Mesodermal cell (in vitro differentiated cells): ENCODE measurements around the gene KRTAP3-2.

Experiments
- H3K27ac ChIP-seq: 2 replicates; pipeline ENCODE4 v1.7.0; 2013; ENCODE audit warnings: mild to moderate bottlenecking, low read depth, low read length, moderate library complexity; ENCODE audit not compliant: severe bottlenecking
- H3K36me3 ChIP-seq: 2 replicates; pipeline ENCODE4 v1.7.1; 2013; ENCODE audit warnings: mild to moderate bottlenecking, low read length, moderate library complexity; ENCODE audit not compliant: control insufficient read depth, insufficient read depth
- H3K4me1 ChIP-seq: one replicate; pipeline ENCODE4 v1.7.1; 2013; ENCODE audit warnings: mild to moderate bottlenecking, low read length; ENCODE audit not compliant: insufficient read depth, control insufficient read depth, poor library complexity, severe bottlenecking
- H3K4me3 ChIP-seq: 2 replicates; pipeline ENCODE4 v1.7.0; 2013; ENCODE audit warnings: low read length, control low read depth, mild to moderate bottlenecking; ENCODE audit not compliant: insufficient read depth, poor library complexity, severe bottlenecking; ENCODE audit errors: extremely low read depth
- H3K9me3 ChIP-seq: 2 replicates; pipeline ENCODE4 v1.7.1; 2013; ENCODE audit warnings: mild to moderate bottlenecking, low read length, moderate library complexity; ENCODE audit not compliant: control insufficient read depth
- WGBS, 2 experiments: methylation state at CpG; one replicate each; pipeline ENCODE4 v1.1.5; 2013; ENCODE audit warnings: missing lambda C conversion rate in 2 of 2; ENCODE audit not compliant: insufficient coverage in 2 of 2; 5-methylcytosine and 5-hydroxymethylcytosine counted together

KRTAP3-2 gene

DNA sequence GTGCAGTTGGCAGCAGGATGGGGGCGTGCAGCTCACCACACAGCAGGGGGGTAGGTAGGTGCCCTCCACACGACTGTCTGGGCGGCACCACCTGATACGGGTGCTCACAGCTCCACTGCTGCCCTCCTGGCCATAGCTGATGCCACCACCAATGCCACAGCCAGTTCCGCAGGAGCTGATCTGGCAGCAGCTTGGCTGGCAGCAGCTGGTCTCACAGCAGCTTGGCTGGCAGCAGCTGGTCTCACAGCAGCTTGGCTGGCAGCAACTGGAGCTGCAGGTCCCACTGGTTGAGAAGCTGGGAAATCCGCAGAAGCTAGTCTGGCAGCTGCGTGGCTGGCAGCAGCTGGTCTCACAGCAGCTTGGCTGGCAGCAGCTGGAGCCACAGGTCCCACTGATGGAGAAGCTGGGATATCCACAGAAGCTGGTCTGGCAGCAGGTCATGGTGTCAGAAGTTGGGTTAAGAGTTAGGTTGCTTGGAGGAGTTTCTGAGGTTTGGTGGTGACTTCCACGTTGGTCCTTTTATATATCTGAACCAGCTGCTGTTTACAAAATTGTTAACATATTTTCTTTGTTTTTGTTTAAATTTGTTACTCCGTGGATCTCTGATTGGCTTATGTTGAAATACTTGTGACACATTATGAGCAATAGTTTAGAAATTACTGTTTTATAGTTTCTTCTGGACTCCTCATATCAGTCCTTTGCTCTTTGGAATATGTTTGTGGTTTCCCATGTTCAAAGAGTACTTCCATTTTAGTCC lies 27.2 kb upstream of the KRTAP3-2 start, which contains the start of gene KRTAP1-5:
Gene KRTAP1-5, minus strand, starts transcription at position 494 of the 757 bp plus-strand sequence. Its CDS starts 53 bp downstream, at position 441.
- H3K4me3 ChIP-seq: no peak within 1 kb of the TSS
- H3K4me1 ChIP-seq: no peaks in the 10 kb centered on the region
- no peaks in the 10 kb centered on the region for H3K9me3 ChIP-seq
- 88 to 91% methylated on average over 7 of the region's 9 CpGs for WGBS, 2 experiments
- H3K36me3 ChIP-seq: no peaks in the 10 kb centered on the region
- no peak within 1 kb of the TSS for H3K27ac ChIP-seq

DNA sequence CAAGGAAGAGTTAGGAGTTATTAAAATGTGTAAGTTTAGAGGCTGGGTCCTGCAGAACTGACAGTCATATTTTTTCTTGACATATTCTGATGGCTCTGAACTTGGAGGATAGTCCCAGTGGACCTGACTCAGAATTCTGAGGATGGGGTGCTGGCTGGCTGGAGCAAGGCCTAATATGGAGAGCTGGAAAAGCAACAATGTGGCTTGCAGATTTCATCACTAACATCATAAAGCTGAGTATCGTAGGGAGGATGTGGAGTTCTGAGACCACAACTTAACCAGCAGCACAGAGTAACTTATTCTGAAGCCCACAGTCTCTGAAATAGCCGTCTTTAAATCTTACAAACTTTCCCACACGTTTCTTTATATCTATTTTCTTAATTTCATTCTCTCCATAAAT lies 25.0 kb upstream of the KRTAP3-2 start:
- Histone ChIP-seq H3K9me3 (no peaks in the 10 kb centered on the region), H3K27ac (no peak overlapping the region), H3K4me3 (no peak overlapping the region), H3K4me1 (no peaks in the 10 kb centered on the region), H3K36me3 (no peaks in the 10 kb centered on the region)
- WGBS, 2 experiments: 84 to 85% methylated on average over 3 of the region's 3 CpGs

DNA sequence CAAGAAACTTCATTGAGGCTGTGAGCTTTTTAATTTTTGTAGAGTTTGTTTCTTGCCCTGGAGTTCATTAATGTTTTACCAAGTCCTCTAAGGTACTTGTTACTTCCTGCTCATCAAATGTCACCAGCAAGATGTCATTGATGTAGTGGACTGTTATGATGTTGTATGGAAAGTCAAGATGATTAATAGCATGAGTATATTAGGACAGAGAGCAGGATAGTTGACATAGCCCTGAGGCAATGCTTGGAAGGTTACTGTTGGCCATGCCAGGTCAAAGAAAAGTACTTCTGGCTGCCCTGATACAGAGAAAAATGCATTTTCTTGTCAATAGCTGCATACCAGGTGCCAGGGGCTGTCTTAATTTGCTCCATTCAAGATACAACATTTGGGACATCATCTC lies 20.6 kb upstream of the KRTAP3-2 start:
- H3K4me1 ChIP-seq: no peaks in the 10 kb centered on the region
- no peak overlapping the region for H3K4me3 ChIP-seq
- H3K36me3 ChIP-seq: no peaks in the 10 kb centered on the region
- H3K27ac ChIP-seq: no peak overlapping the region
- no peaks in the 10 kb centered on the region for H3K9me3 ChIP-seq

DNA sequence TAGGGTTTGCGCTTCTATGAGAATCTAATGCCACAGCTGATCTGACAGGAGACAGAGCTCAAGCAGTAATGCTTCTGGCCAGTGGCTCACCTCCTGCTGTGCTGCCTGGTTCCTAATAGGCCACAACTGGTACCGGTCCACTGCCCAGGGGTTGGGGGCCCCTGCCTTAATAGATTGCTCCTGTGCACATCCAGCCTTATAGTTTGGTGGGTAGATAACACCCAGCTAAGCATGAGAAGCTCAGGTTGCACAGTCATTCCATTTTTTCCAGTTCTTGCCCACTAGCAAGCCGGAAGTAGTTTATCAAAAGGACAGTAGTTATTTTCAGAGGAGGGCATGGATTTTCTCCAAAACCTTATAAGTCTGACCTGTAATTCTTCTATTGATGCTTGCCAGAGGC lies 19.7 kb upstream of the KRTAP3-2 start:
- Histone ChIP-seq H3K36me3 (no peaks in the 10 kb centered on the region), H3K4me1 (no peaks in the 10 kb centered on the region), H3K27ac (no peak overlapping the region), H3K4me3 (no peak overlapping the region), H3K9me3 (no peaks in the 10 kb centered on the region)
- 80 to 85% methylated on average over 1 to 2 of the region's 3 CpGs for WGBS, 2 experiments

DNA sequence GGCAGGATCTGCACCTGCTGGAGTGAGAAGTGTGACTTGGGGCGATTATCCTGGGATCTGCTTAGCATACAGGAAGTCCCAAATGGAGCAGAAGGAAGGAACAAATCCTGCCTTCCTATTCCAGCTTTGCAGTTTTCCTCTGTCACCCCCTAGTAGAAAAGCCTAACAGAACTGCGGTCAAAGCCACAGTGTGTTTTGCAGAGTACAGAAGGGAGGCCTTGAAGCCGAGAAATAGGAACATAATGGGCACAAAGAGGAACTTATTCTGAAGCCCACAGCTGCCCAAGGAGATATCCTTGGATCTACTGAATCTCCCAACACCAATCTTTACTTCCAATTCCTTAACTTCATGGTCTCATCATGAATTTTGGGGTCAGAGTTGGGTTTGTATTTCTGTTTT lies 18.8 kb upstream of the KRTAP3-2 start:
- 60% methylated on average over 1 of the region's 3 CpGs; no CpG with 5 or more reads in 1 of the 2 experiments for WGBS, 2 experiments
- H3K9me3 ChIP-seq: no peaks in the 10 kb centered on the region
- H3K4me1 ChIP-seq: no peaks in the 10 kb centered on the region
- no peak overlapping the region for H3K4me3 ChIP-seq
- no peaks in the 10 kb centered on the region for H3K36me3 ChIP-seq
- no peak overlapping the region for H3K27ac ChIP-seq

DNA sequence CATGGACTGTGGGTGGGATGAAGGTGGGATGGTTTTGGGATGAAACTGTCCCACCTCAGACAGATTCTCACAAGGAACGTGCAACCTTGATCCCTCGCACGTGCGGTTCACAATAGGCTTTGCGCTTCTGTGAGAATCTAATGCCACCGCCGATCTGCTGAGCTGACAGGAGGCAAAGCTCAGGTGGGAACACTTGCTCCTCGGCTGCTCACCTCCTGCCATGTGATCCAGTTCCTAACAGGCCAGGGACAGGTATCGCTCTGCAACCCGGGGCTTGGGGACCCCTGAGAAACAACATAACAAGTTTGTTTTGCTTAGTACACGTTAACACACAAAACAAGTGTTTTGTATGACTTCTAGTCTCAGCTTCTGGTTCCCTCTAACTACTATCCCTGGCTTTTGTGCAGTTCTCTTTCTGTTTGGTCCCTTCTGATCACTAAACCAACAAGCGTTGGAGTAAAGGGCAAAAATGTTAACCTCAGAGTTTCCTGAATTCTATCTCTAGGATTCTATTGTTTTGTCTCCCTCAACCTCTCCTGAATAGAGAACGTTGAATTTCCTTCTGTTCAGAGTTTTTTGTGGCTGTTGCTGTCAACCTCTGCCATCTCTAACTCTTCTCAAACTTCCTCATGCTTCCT lies 17.0 kb upstream of the KRTAP3-2 start:
- Histone ChIP-seq H3K9me3 (no peaks in the 10 kb centered on the region), H3K4me1 (no peaks in the 10 kb centered on the region), H3K4me3 (no peak overlapping the region), H3K27ac (no peak overlapping the region), H3K36me3 (no peaks in the 10 kb centered on the region)
- WGBS, 2 experiments: 91 to 95% methylated on average over 12 to 13 of the region's 13 CpGs

DNA sequence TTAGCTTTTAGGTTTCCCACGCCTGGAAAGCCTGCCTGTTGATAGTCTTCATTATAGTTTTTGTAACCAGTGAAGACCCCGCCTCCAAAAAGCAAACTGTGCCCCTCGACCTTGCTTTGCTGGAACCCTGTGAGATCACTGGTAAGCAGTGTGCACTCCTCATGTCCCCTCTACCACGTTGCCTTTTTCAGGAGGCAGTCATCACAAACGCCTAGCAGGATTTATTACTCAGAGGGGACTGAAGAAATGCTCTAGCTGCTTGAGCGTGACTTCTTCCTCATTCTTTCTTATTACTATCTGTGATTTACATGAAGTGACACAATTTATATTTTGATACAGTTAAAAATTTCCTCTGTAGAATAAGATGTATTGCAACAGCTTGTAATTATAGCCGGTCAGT lies 15.7 kb upstream of the KRTAP3-2 start:
- no peak overlapping the region for H3K4me3 ChIP-seq
- H3K9me3 ChIP-seq: no peaks in the 10 kb centered on the region
- H3K4me1 ChIP-seq: no peaks in the 10 kb centered on the region
- H3K27ac ChIP-seq: no peak overlapping the region
- no peaks in the 10 kb centered on the region for H3K36me3 ChIP-seq
- 75 to 77% methylated on average over 3 to 6 of the region's 7 CpGs for WGBS, 2 experiments

DNA sequence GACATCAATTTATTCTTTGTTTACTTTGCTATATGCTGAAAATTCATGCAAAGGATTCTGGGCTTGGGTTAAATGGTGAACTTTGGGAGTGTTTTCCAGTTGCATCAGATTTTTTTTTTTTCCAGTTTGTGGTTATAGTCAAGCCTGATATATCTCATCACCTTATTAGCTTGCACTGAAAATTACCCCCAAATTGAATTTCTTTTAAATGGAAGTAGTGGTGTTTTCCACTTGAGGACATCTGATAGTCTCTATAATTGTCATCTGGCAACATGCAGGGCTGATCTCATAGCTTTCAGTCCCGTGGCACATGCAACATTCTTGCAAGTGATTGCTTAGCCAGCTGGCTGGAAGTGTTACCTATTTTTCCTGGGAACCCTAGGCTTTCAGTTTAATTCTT lies 13.9 kb upstream of the KRTAP3-2 start:
- Histone ChIP-seq H3K4me3 (no peak overlapping the region), H3K9me3 (no peaks in the 10 kb centered on the region), H3K36me3 (no peaks in the 10 kb centered on the region), H3K27ac (no peak overlapping the region), H3K4me1 (peaks cover 11% of the 10 kb centered on the region)
- WGBS, 2 experiments: 63% methylated on average over 1 of the region's 1 CpG; no CpG with 5 or more reads in 1 of the 2 experiments

DNA sequence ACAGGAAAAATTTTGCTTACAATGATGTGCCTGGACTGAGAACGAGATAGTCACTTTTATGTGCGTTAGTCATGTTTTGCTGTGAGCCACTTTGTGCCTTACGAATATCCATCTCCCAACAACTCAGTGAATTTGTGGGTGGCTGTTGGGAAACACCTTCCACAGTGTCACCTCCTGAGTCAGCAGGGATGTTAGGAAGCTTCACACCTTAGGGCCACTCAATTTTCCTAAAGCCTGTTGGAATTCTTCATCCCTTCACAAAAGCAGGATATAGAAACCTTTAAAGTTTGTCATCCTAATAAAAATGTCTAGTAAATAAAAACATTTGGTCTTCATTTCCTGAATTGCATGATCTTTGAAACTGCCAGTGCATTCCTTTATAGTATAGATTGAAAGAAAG lies 13.5 kb upstream of the KRTAP3-2 start:
- Histone ChIP-seq H3K4me3 (no peak overlapping the region), H3K36me3 (no peaks in the 10 kb centered on the region), H3K4me1 (peaks cover 11% of the 10 kb centered on the region), H3K27ac (no peak overlapping the region), H3K9me3 (no peaks in the 10 kb centered on the region)
- 97 to 100% methylated on average over 1 to 3 of the region's 3 CpGs for WGBS, 2 experiments

DNA sequence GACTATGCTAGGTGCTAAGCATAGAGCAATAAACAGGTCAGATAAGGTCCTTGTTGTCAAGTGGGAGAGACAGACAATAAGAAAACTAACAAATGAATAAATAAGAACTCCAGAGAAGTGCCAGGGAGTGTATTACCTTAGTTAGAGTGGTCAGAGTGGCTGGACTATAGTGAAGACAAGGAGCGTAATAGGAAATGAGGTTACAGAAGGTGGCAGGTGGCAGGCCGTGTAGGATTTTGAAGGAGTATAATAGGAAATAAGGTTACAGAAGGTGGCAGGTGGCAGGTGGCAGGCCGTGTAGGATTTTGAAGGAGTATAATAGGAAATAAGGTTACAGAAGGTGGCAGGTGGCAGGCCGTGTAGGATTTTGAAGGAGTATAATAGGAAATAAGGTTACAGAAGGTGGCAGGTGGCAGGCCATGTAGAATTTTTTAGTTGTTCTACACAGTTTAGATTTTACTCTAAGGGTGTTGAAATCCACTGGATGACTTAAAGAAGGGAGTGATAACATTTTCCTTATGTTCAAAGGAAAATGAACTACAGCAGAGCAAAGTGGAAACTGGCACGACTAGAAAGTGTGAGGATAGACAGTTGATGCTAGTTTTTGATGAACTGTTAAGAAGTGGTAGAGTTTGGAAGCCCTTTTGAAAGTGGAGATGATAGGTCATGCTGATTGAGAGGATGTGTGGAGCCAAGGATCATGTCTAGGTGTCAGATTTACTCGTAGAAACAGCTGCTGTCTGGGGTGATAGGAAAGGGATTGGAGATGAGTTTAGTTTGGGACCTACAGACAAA lies 12.8 kb upstream of the KRTAP3-2 start:
- Histone ChIP-seq H3K4me3 (no peak overlapping the region), H3K27ac (no peak overlapping the region), H3K36me3 (no peaks in the 10 kb centered on the region), H3K4me1 (peaks cover 11% of the 10 kb centered on the region), H3K9me3 (no peaks in the 10 kb centered on the region)
- 84 to 92% methylated on average over 6 of the region's 6 CpGs for WGBS, 2 experiments
